ENCODE data around the gene SEC16B. TPM values are rescaled to one million over a fixed set of nuclear protein-coding genes. Genes with fewer than 3 reads are reported as not detected.

The SEC16B gene
- total and polyA plus RNA-seq, 9 of the 15 experiments (the other 6 are each of a cell fraction or from before 2014, with no cell fraction given): not detected

- TF ChIP-seq RERE (CRISPR knock-in tag; IDR thresholded peaks at IDR 0.05; ENCODE audit: borderline replicate concordance): no peak
- no peak for TF ChIP-seq ZNF699 (CRISPR knock-in tag; IDR thresholded peaks at IDR 0.05; ENCODE audit: insufficient replicate concordance)
- TF ChIP-seq IRF9 (tag; IDR thresholded peaks at IDR 0.05): no peak
- no peak for TF ChIP-seq FOS (IDR thresholded peaks at IDR 0.05; ENCODE audit: extremely low read depth, insufficient read length)
- TF ChIP-seq GATA2 (CRISPR knock-in tag; IDR thresholded peaks at IDR 0.05): no peak
- TF ChIP-seq ZNF668 (CRISPR knock-in tag; IDR thresholded peaks at IDR 0.05): no peak
- TF ChIP-seq KDM5B (IDR thresholded peaks at IDR 0.05; ENCODE audit: insufficient replicate concordance, low read depth, low read length): no peak
These were observed at the start of gene SEC16B (continued) for GRCh38 chr1:177969825-177970371.

All from K562 (cell line).